IMR-90 (cell line): ENCODE results near the gene DGKG. TPM values are rescaled to one million over a fixed set of nuclear protein-coding genes. Genes with fewer than 3 reads are reported as not detected.

Experiments used
- ATAC-seq: fragments of 200-7000 bp; cut with Tn5 transposase; 2 replicates; pipeline ENCODE4 v1.9.1; 2020; ENCODE audit warnings: low read depth, mild to moderate bottlenecking, moderate library complexity
- BruUV-seq: library from RNA; stranded (reverse); fragments of 400-500 nt; replicated peaks from 2 replicates; lab custom pipeline; 2021; lab: Mats Ljungman, UMichigan
- CTCF ChIA-PET: fragments of 300-600 bp; formaldehyde crosslinking; extraction: SDS; loops from one replicate; lab custom pipeline; 2021; ENCODE audit warnings: antibody characterized with exemption; lab: Yijun Ruan, JAX
- POLR2A ChIA-PET: fragments of 300-600 bp; sonication (Branson Sonifier 250); formaldehyde crosslinking; loops from one replicate; lab custom pipeline; 2022; ENCODE audit warnings: antibody characterized with exemption; ENCODE audit not compliant: unreplicated experiment; lab: Charles Lee
- DNase-seq: peaks from one replicate; pipeline ENCODE4 v3.0.0; 2013
- H2AFZ ChIP-seq: replicated peaks from 2 replicates; pipeline ENCODE3; 2013; ENCODE audit warnings: low read length, mild to moderate bottlenecking; ENCODE audit not compliant: poor library complexity
- H2AK5ac ChIP-seq: 2 replicates; pipeline ENCODE4 v1.6.1; 2013; ENCODE audit warnings: low read depth, low read length, inconsistent platforms
- H2AK9ac ChIP-seq: replicated peaks from 2 replicates; pipeline ENCODE3; 2013; ENCODE audit warnings: mild to moderate bottlenecking, low read depth, low read length, moderate library complexity; ENCODE audit not compliant: poor library complexity
- H2BK120ac ChIP-seq: 2 replicates; pipeline ENCODE4 v1.6.1; 2013; ENCODE audit warnings: low read depth, low read length, inconsistent platforms
- H2BK15ac ChIP-seq: 3 replicates; pipeline ENCODE4 v1.6.1; 2013; ENCODE audit warnings: low read depth, low read length, inconsistent platforms
- H2BK20ac ChIP-seq: 2 replicates; pipeline ENCODE4 v1.6.1; 2013; ENCODE audit warnings: low read depth, mild to moderate bottlenecking, inconsistent platforms, low read length, moderate library complexity
- H2BK5ac ChIP-seq: 2 replicates; pipeline ENCODE4 v1.6.1; 2013; ENCODE audit warnings: mild to moderate bottlenecking, low read depth, low read length, inconsistent platforms; ENCODE audit not compliant: poor library complexity, severe bottlenecking
- H3K14ac ChIP-seq: replicated peaks from 2 replicates; pipeline ENCODE4 v1.6.1; 2013; ENCODE audit warnings: low read depth, low read length, inconsistent platforms
- H3K18ac ChIP-seq: 2 replicates; pipeline ENCODE4 v1.6.1; 2013; ENCODE audit warnings: low read depth, low read length, control low read depth
- H3K23ac ChIP-seq: 2 replicates; pipeline ENCODE4 v1.6.1; 2013; ENCODE audit warnings: low read depth, low read length, inconsistent platforms
- H3K27ac ChIP-seq: 2 replicates; pipeline ENCODE4 v1.5.1; 2013; ENCODE audit warnings: mild to moderate bottlenecking, control low read depth, low read length; ENCODE audit not compliant: insufficient read depth
- H3K27me3 ChIP-seq: 2 replicates; pipeline ENCODE4 v1.6.1; 2013; ENCODE audit warnings: low read length; ENCODE audit not compliant: control insufficient read depth, insufficient read depth
- H3K36me3 ChIP-seq: 2 replicates; pipeline ENCODE4 v1.6.1; 2013; ENCODE audit warnings: low read length, mixed read lengths; ENCODE audit not compliant: control insufficient read depth, insufficient read depth
- H3K4ac ChIP-seq: 2 replicates; pipeline ENCODE4 v1.6.1; 2013; ENCODE audit warnings: low read depth, low read length, inconsistent platforms
- H3K4me1 ChIP-seq: 2 replicates; pipeline ENCODE4 v1.6.1; 2013; ENCODE audit warnings: low read length, mixed read lengths; ENCODE audit not compliant: control insufficient read depth, insufficient read depth
- H3K4me2 ChIP-seq: 2 replicates; pipeline ENCODE4 v1.6.1; 2013; ENCODE audit warnings: low read depth, mild to moderate bottlenecking, control low read depth, low read length, moderate library complexity
- H3K4me3 ChIP-seq: 2 replicates; pipeline ENCODE4 v1.5.1; 2013; ENCODE audit warnings: low read depth, mild to moderate bottlenecking, control low read depth, low read length, moderate library complexity; ENCODE audit not compliant: insufficient read depth
- H3K56ac ChIP-seq: 2 replicates; pipeline ENCODE4 v1.6.1; 2013; ENCODE audit warnings: low read length, inconsistent platforms; ENCODE audit not compliant: insufficient read depth; ENCODE audit errors: extremely low read depth
- H3K79me1 ChIP-seq, 2 experiments: 2 replicates each; pipeline ENCODE4 v1.6.1; 2013; ENCODE audit warnings: low read length in 2 of 2, inconsistent platforms in 1 of 2, low read depth in 1 of 2
- H3K9ac ChIP-seq: 2 replicates; pipeline ENCODE4 v1.6.1; 2013; ENCODE audit warnings: low read depth, low read length, control low read depth
- H3K9me1 ChIP-seq: 2 replicates; pipeline ENCODE4 v1.6.1; 2013; ENCODE audit warnings: low read length, inconsistent platforms; ENCODE audit not compliant: insufficient read depth
- H3K9me3 ChIP-seq: 2 replicates; pipeline ENCODE4 v1.6.1; 2013; ENCODE audit warnings: low read length; ENCODE audit not compliant: control insufficient read depth, insufficient read depth
- H4K20me1 ChIP-seq: 2 replicates; pipeline ENCODE4 v1.6.1; 2013; ENCODE audit warnings: low read length, inconsistent platforms; ENCODE audit not compliant: insufficient read depth
- H4K5ac ChIP-seq: 2 replicates; pipeline ENCODE4 v1.6.1; 2013; ENCODE audit warnings: mild to moderate bottlenecking, low read depth, low read length, control low read depth
- H4K8ac ChIP-seq, 2 experiments: 2 replicates each; pipeline ENCODE4 v1.6.1; 2013; ENCODE audit warnings: low read depth in 2 of 2, low read length in 2 of 2, control low read depth in 1 of 2, inconsistent platforms in 1 of 2
- H4K91ac ChIP-seq: 2 replicates; pipeline ENCODE4 v1.6.1; 2013; ENCODE audit warnings: low read depth, low read length, inconsistent platforms; ENCODE audit not compliant: insufficient read depth
- BHLHE40 ChIP-seq: fragments of 150-350 bp; IDR thresholded peaks from 2 replicates; pipeline ENCODE4 v1.6.1; 2016; ENCODE audit warnings: mild to moderate bottlenecking, low read depth, low read length
- CHD1 ChIP-seq: IDR thresholded peaks from 2 replicates; pipeline ENCODE4 v1.6.1; 2012; ENCODE audit warnings: low read depth, low read length, improper control_type of control experiment
- CTCF ChIP-seq: conservative IDR thresholded peaks from 2 replicates; pipeline ENCODE4 v1.5.1; 2012; ENCODE audit warnings: mild to moderate bottlenecking, low read depth, low read length, improper control_type of control experiment
- ELK1 ChIP-seq: fragments of 150-350 bp; IDR thresholded peaks from 2 replicates; pipeline ENCODE4 v1.6.1; 2016; ENCODE audit warnings: low read depth, mild to moderate bottlenecking, low read length, moderate library complexity, borderline replicate concordance
- FOS ChIP-seq: fragments of 150-350 bp; IDR thresholded peaks from 2 replicates; pipeline ENCODE4 v1.6.1; 2016; ENCODE audit warnings: low read depth, low read length
- MAFK ChIP-seq: IDR thresholded peaks from 2 replicates; pipeline ENCODE4 v1.6.1; 2012; ENCODE audit warnings: low read depth, low read length, improper control_type of control experiment
- MAZ ChIP-seq: IDR thresholded peaks from 2 replicates; pipeline ENCODE4 v1.6.1; 2012; ENCODE audit warnings: low read depth, mild to moderate bottlenecking, low read length, improper control_type of control experiment, moderate library complexity, borderline replicate concordance
- MXI1 ChIP-seq: IDR thresholded peaks from 2 replicates; pipeline ENCODE4 v1.6.1; 2012; ENCODE audit warnings: low read depth, mild to moderate bottlenecking, low read length, moderate library complexity, borderline replicate concordance
- NFE2L2 ChIP-seq: fragments of 150-350 bp; IDR thresholded peaks from 2 replicates; pipeline ENCODE4 v1.6.1; 2016; ENCODE audit warnings: low read depth, mild to moderate bottlenecking, low read length
- POLR2A ChIP-seq: IDR thresholded peaks from 2 replicates; pipeline ENCODE4 v1.6.1; 2012; ENCODE audit warnings: mild to moderate bottlenecking, low read depth, low read length
- RAD21 ChIP-seq: IDR thresholded peaks from 2 replicates; pipeline ENCODE4 v1.6.1; 2012; ENCODE audit warnings: low read length, improper control_type of control experiment
- RFX5 ChIP-seq: IDR thresholded peaks from 2 replicates; pipeline ENCODE4 v1.8.0; 2012; ENCODE audit warnings: low read depth, mild to moderate bottlenecking, low read length, moderate library complexity
- SMC3 ChIP-seq: fragments of 150-350 bp; IDR thresholded peaks from 2 replicates; pipeline ENCODE4 v1.6.1; 2016; ENCODE audit warnings: low read depth, mild to moderate bottlenecking, antibody characterized with exemption, low read length, moderate library complexity
- USF2 ChIP-seq: fragments of 150-350 bp; IDR thresholded peaks from 2 replicates; pipeline ENCODE4 v1.6.1; 2017; ENCODE audit warnings: mild to moderate bottlenecking, antibody characterized with exemption, low read length, low read depth
- WGBS, 2 experiments: methylation state at CpG; one replicate each; pipeline versions ENCODE4 v1.1.5 to v1.1.7; 2013; ENCODE audit warnings: missing lambda C conversion rate in 2 of 2; ENCODE audit not compliant: insufficient read length in 1 of 2; ENCODE audit errors: extremely low coverage in 2 of 2; 5-methylcytosine and 5-hydroxymethylcytosine counted together
- dilution Hi-C: fragments of 300-500 bp; cut with HindIII; formaldehyde crosslinking; loops from one replicate; pipeline ENCODE4 v1.14.3; 2018; ENCODE audit warnings: low sequenced_read_pairs; ENCODE audit not compliant: unreplicated experiment
- in situ Hi-C: fragments of 300-500 bp; cut with MboI; formaldehyde crosslinking; loops from 3 replicates; pipeline ENCODE4 v1.14.3; 2019; ENCODE audit warnings: low sequenced_read_pairs, inconsistent platforms, mixed read lengths
- intact Hi-C: fragments of 100-400 bp; cut with micrococcal nuclease; formaldehyde crosslinking; loops from 2 replicates; pipeline ENCODE4 v1.10.0; 2022
- polyA plus RNA-seq, 3 experiments: library from polyadenylated mRNA; depleted of rRNA; stranded (reverse); fragments of >200 nt; gene quantifications; 2 replicates each; pipeline ENCODE4 v1.2.3, GENCODE V29; 2012; ENCODE audit warnings: low replicate concordance in 1 of 3
- total RNA-seq: library from RNA; depleted of rRNA; stranded (reverse); fragments of >200 nt; gene quantifications from 2 replicates; pipeline ENCODE4 v1.2.3, GENCODE V29; 2012

The DGKG gene
- total and polyA plus RNA-seq, 2 of the 4 experiments (the other 2 are of a cell fraction), result 1.2 to 4.1 TPM

GRCh38 chr3:186218421-186218820 is 143.6 kb downstream of the DGKG start:
- Histone ChIP-seq H2BK5ac (no peak overlapping the region), H3K14ac (no peak overlapping the region), H2AFZ (no peak overlapping the region), H3K4ac (no peak overlapping the region), H4K5ac (no peak overlapping the region), H3K9ac (no peak overlapping the region), H3K23ac (no peak overlapping the region), H2BK15ac (no peak overlapping the region), H2BK20ac (no peak overlapping the region), H3K27me3 (peaks cover 19% of the 10 kb centered on the region), H3K9me3 (no peaks in the 10 kb centered on the region), H2AK9ac (no peak overlapping the region), H3K18ac (no peak overlapping the region), H3K36me3 (no peaks in the 10 kb centered on the region), H4K91ac (no peak overlapping the region), H3K4me2 (no peak overlapping the region), H2AK5ac (no peak overlapping the region), H4K20me1 (no peaks in the 10 kb centered on the region), H2BK120ac (no peak overlapping the region), H3K9me1 (no peaks in the 10 kb centered on the region), H3K27ac (no peak overlapping the region), H3K79me1 (no peaks in the 10 kb centered on the region), H4K8ac (no peak overlapping the region), H3K4me3 (no peak overlapping the region), H3K56ac (no peak overlapping the region), H3K4me1 (no peaks in the 10 kb centered on the region)
- in situ Hi-C loops, result no loop called here
- DNase-seq (no peak), ATAC-seq (no peak)
- no TSS peak for BruUV-seq
- ChIA-PET CTCF (interaction anchor here (0.6 kb wide), 1 partner anchor 265 kb away, joined by 3 read pairs; no protein-coding TSS in a partner anchor), POLR2A (no interaction called here)
- no CpG with 5 or more reads among the region's 8 CpGs for WGBS, 2 experiments
- dilution Hi-C loops, result no loop called here
- intact Hi-C loops, result no loop called here
- TF ChIP-seq POLR2A (no peak), CHD1 (no peak), ELK1 (no peak), FOS (no peak), NFE2L2 (no peak), BHLHE40 (no peak), MAZ (no peak), RAD21 (no peak), MAFK (no peak), USF2 (no peak), SMC3 (no peak), CTCF (no peak), RFX5 (no peak), MXI1 (no peak)
